Measurements from ENCODE around the gene TOP2B. TPM values are rescaled to one million over a fixed set of nuclear protein-coding genes. Genes with fewer than 3 reads are reported as not detected.

TOP2B gene
- total RNA-seq: 20.0 TPM

GRCh38 chr3:25664812-25665314, at the start of gene TOP2B:
TOP2B (minus strand) TSS chr3:25664907; CDS start chr3:25664297, 610 bp downstream.
- no peaks in the 10 kb centered on the region for H3K36me3 ChIP-seq
- DNase-seq (ENCODE audit: low spot score in 2 of 2): peak; percentile 90 to 97
- peaks cover 0 to 23% of the 10 kb centered on the region in 2 donors for H3K4me1 ChIP-seq
- intact Hi-C loops (cut with DNase I): loop anchor here (2.0 to 10.0 kb wide), 2 partner anchors 118 to 430 kb away; partner anchors contain the start of gene NGLY1
- peak within 1 kb of the TSS; percentile 82 to 90 for H3K4me3 ChIP-seq
- no peak for TF ChIP-seq CTCF (IDR thresholded peaks at IDR 0.05)
- H3K27ac ChIP-seq: peak within 1 kb of the TSS; percentile 94 to 97
- no peaks in the 10 kb centered on the region for H3K9me3 ChIP-seq
- H3K27me3 ChIP-seq: no peaks in the 10 kb centered on the region

- H3K27ac ChIP-seq: no peak overlapping the region
- peaks cover 0 to 3% of the 10 kb centered on the region in 2 donors for H3K36me3 ChIP-seq
- H3K9me3 ChIP-seq: no peaks in the 10 kb centered on the region
- intact Hi-C loops (cut with DNase I): no loop called here
- H3K4me1 ChIP-seq: no peaks in the 10 kb centered on the region
- H3K27me3 ChIP-seq: no peaks in the 10 kb centered on the region
- no peak for TF ChIP-seq CTCF (IDR thresholded peaks at IDR 0.05)
- DNase-seq (ENCODE audit: low spot score in 2 of 2): no peak
- no peak overlapping the region for H3K4me3 ChIP-seq
These were observed 48.8 kb upstream of the TOP2B start for GRCh38 chr3:25713341-25713985.

- Histone ChIP-seq H3K4me3 (no peak overlapping the region), H3K36me3 (no peaks in the 10 kb centered on the region), H3K9me3 (no peaks in the 10 kb centered on the region), H3K27ac (no peak overlapping the region), H3K4me1 (no peaks in the 10 kb centered on the region), H3K27me3 (no peaks in the 10 kb centered on the region)
- intact Hi-C loops (cut with DNase I): no loop called here
- no peak for TF ChIP-seq CTCF (IDR thresholded peaks at IDR 0.05)
- DNase-seq (ENCODE audit: low spot score in 2 of 2): no peak
These were observed 46.4 kb upstream of the TOP2B start for GRCh38 chr3:25711090-25711489.

- TF ChIP-seq CTCF (IDR thresholded peaks at IDR 0.05): no peak
- intact Hi-C loops (cut with DNase I): no loop called here
- H3K36me3 ChIP-seq: no peaks in the 10 kb centered on the region
- no peak for DNase-seq (ENCODE audit: low spot score in 2 of 2)
- no peak overlapping the region for H3K4me3 ChIP-seq
- no peaks in the 10 kb centered on the region for H3K4me1 ChIP-seq
- no peaks in the 10 kb centered on the region for H3K9me3 ChIP-seq
- H3K27ac ChIP-seq: no peak overlapping the region
- H3K27me3 ChIP-seq: no peaks in the 10 kb centered on the region
These were observed 43.3 kb upstream of the TOP2B start for GRCh38 chr3:25708036-25708435.

GRCh38 chr3:25707268-25707926, 42.7 kb upstream of the TOP2B start:
- TF ChIP-seq CTCF (IDR thresholded peaks at IDR 0.05): no peak
- H3K9me3 ChIP-seq: no peaks in the 10 kb centered on the region
- H3K4me3 ChIP-seq: no peak overlapping the region
- no peak for DNase-seq (ENCODE audit: low spot score in 2 of 2)
- H3K4me1 ChIP-seq: no peaks in the 10 kb centered on the region
- H3K27me3 ChIP-seq: no peaks in the 10 kb centered on the region
- H3K36me3 ChIP-seq: no peaks in the 10 kb centered on the region
- intact Hi-C loops (cut with DNase I): no loop called here
- no peak overlapping the region for H3K27ac ChIP-seq

Data from ascending aorta (tissue), 2 donors.